ENCODE results near the gene MYH6.

Gene MYH6

GRCh38 chr14:23375527-23376251 lies 32.4 kb downstream of the MYH6 start:
- DNase-seq = no peak

GRCh38 chr14:23373041-23373440 lies 35.0 kb downstream of the MYH6 start:
- DNase-seq = no peak

- no peak for DNase-seq
Measured at GRCh38 chr14:23372509-23372908, 35.6 kb downstream of the MYH6 start, which contains the start of gene IL25. Gene IL25, plus strand, starts transcription at chr14:23372809.

GRCh38 chr14:23371865-23372264 lies 36.2 kb downstream of the MYH6 start:
- DNase-seq = no peak

GRCh38 chr14:23370221-23370620 lies 37.9 kb downstream of the MYH6 start:
- no peak for DNase-seq

GRCh38 chr14:23366426-23366921 lies 41.6 kb downstream of the MYH6 start:
- DNase-seq = no peak

GRCh38 chr14:23365732-23366425 lies 42.2 kb downstream of the MYH6 start:
- no peak for DNase-seq

GRCh38 chr14:23365036-23365731 lies 42.9 kb downstream of the MYH6 start, which contains the start of gene EFS:
Gene EFS, minus strand, starts transcription at chr14:23365172. Its CDS starts 147 bp downstream, at chr14:23365025.
- DNase-seq = no peak

GRCh38 chr14:23364164-23365035 lies 43.7 kb downstream of the MYH6 start:
- DNase-seq = no peak

GRCh38 chr14:23362200-23362599 lies 45.9 kb downstream of the MYH6 start:
- no peak for DNase-seq

- no peak for DNase-seq
Measured at GRCh38 chr14:23361763-23362162, 46.3 kb downstream of the MYH6 start.

GRCh38 chr14:23361320-23361719 lies 46.8 kb downstream of the MYH6 start:
- no peak for DNase-seq

GRCh38 chr14:23360496-23360895 lies 47.6 kb downstream of the MYH6 start:
- DNase-seq = no peak

GRCh38 chr14:23359722-23360447 lies 48.2 kb downstream of the MYH6 start:
- no peak for DNase-seq

GRCh38 chr14:23359167-23359626 lies 48.9 kb downstream of the MYH6 start:
- no peak for DNase-seq

GRCh38 chr14:23358553-23359166 lies 49.4 kb downstream of the MYH6 start:
- no peak for DNase-seq

- DNase-seq = no peak
Measured at GRCh38 chr14:23358042-23358441, 50.0 kb downstream of the MYH6 start.

- no peak for DNase-seq
Measured at GRCh38 chr14:23357261-23357660, 50.8 kb downstream of the MYH6 start.

GRCh38 chr14:23356662-23357061 lies 51.4 kb downstream of the MYH6 start:
- DNase-seq = no peak

- no peak for DNase-seq
Measured at GRCh38 chr14:23355871-23356435, 52.1 kb downstream of the MYH6 start.

GRCh38 chr14:23354990-23355389 lies 53.1 kb downstream of the MYH6 start:
- DNase-seq = no peak
